Stimulated activated effector memory CD8-positive, alpha-beta T cell treated with anti-CD3 and anti-CD28 coated beads, Interleukin-12 subunit alpha, Interleukin-12 subunit beta, amount 100 ng/mL, for 72 hours (primary cell): Measurements from ENCODE around the gene PSORS1C2.
"Not testable (repeated sequence)": the region's sequence is repeated elsewhere in the genome, so short reads cannot be mapped to it uniquely, and the experiment has no call there.

Experiments used
- ATAC-seq: fragments of 150-1000 bp; cut with Tn5 transposase; 2 replicates; pipeline ENCODE4 v1.10.0; 2021
- DNase-seq, 2 donors: peaks; one replicate each; pipeline ENCODE4 v3.0.0; 2021 to 2022; ENCODE audit warnings: low spot score in 2 of 2
- H3K27ac Mint-ChIP-seq: one replicate; pipeline ENCODE4 v1.8.0; 2022; ENCODE audit warnings: mild to moderate bottlenecking, mixed read lengths
- H3K36me3 Mint-ChIP-seq: one replicate; pipeline ENCODE4 v1.8.0; 2022; ENCODE audit warnings: mild to moderate bottlenecking, mixed read lengths
- H3K4me1 Mint-ChIP-seq: one replicate; pipeline ENCODE4 v1.8.0; 2022; ENCODE audit warnings: mixed read lengths
- H3K4me3 Mint-ChIP-seq: one replicate; pipeline ENCODE4 v1.8.0; 2022; ENCODE audit warnings: mild to moderate bottlenecking, mixed read lengths
- H3K9me3 Mint-ChIP-seq: one replicate; pipeline ENCODE4 v1.8.0; 2022; ENCODE audit warnings: mixed read lengths

PSORS1C2 gene

DNA sequence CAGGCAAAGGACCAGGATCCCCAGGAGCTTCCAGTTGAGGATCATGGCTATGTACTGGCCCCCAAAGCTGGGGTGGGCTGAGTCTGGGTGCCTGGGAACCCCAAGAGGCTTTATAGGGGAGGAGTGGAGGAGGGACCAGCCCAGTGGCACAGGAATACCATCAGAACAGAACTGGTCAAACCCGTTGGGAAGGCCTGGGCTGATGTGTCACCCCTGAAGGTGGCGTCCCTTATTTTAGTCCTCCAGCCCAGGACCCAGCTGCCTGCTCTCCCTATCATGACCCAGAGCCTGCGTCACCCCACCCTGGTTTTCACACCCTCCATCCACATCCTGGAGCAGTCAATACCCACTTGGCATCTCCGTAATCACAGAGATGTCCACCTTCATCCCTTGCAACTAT is at the start of gene PSORS1C2:
TSS of gene PSORS1C2 (minus strand) at position 85 of the 400 bp plus-strand sequence. CDS start at position 45, 40 bp downstream.
- Mint-ChIP-seq H3K9me3 (no peaks in the 10 kb centered on the region), H3K27ac (peak within 1 kb of the TSS; percentile 79), H3K36me3 (no peaks in the 10 kb centered on the region), H3K4me3 (peak within 1 kb of the TSS; percentile 60), H3K4me1 (peaks cover 8% of the 10 kb centered on the region)
- no peak for DNase-seq
- ATAC-seq = no peak

DNA sequence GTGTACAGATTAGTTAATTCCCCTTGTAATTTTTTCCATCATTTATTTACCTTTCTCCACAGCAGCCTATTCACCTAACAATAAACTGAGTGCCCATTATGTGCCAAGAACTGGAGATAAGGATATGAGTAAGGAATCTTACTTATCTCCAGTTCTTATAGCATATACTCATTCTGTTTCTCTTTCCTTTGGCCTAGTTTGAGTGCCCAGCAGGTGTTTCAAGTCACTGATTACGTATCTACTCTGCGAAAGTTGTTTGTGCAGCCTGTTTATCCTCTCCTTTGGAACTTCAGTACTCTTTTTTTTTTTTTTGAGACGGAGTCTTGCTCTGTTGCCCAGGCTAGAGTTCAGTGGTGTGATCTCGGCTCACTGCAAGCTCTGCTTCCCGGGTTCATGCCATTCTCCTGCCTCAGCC is 48.9 kb upstream of the PSORS1C2 start:
- Mint-ChIP-seq H3K9me3 (no peaks in the 10 kb centered on the region), H3K27ac (no peak overlapping the region), H3K4me3 (no peak overlapping the region), H3K4me1 (peaks cover 12% of the 10 kb centered on the region), H3K36me3 (peaks cover 6% of the 10 kb centered on the region)
- DNase-seq = no peak
- no peak for ATAC-seq

DNA sequence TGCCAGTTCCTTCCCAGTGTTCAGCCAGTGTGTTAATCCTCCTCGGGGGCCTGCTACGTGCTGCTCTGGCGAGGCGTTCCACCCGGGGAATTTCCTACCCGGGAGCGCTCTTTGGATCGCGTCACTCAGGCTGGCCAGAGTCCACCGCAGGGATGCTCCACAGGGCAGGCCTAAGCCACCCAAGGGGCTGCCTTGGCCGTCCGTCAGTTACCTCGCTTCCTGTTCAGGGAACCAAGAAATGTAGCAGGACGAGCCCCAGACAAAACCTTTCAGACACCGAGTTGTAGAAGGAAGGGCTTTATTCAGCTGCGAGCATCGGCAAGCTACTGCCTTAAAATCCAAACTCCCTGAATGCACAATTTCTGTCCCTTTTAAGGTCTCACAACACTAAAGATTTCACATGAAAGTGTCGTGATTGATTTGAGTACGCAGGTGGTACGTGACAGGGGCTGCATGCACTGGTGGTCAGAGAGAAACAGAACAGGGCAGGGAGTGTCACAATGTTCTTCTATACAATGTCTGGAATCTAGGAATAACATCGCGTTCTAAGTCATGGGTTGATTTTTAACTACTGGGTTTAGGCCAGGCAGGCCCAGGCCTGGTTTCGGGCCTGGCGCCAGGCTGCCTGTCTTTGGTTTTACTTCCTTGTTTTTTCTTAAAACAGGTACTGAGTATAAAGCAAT is 47.3 kb upstream of the PSORS1C2 start:
- DNase-seq = no peak

DNA sequence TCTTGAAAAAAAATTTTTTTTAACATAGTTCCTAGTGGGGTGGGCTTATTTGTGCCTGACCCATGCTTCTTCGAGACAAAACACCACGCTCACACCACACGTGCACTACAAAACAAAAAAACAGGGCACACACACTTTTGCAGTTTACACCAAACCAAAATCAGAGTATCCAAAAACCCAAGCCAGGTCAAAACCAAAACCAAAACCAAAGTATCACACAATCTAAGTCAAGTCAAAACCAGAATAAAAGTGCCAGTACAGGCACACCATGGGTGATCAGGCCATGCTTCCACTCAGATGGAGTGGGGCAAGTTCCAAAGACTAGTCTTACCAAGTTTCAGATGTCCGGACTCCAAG is 46.8 kb upstream of the PSORS1C2 start:
- not testable (repeated sequence) for H3K9me3 Mint-ChIP-seq, DNase-seq, H3K36me3 Mint-ChIP-seq, H3K4me3 Mint-ChIP-seq
- ATAC-seq = peak; percentile 32
- peaks cover 12% of the 10 kb centered on the region for H3K4me1 Mint-ChIP-seq
- peak overlapping the region; percentile 73 for H3K27ac Mint-ChIP-seq

More for the DNA sequence above, 47.3 kb upstream of the PSORS1C2 start:
- Mint-ChIP-seq H3K36me3 (no peaks in the 10 kb centered on the region), H3K4me3 (no peak overlapping the region), H3K4me1 (peaks cover 12% of the 10 kb centered on the region), H3K27ac (peak overlapping the region; percentile 73), H3K9me3 (no peaks in the 10 kb centered on the region)
- no peak for ATAC-seq

DNA sequence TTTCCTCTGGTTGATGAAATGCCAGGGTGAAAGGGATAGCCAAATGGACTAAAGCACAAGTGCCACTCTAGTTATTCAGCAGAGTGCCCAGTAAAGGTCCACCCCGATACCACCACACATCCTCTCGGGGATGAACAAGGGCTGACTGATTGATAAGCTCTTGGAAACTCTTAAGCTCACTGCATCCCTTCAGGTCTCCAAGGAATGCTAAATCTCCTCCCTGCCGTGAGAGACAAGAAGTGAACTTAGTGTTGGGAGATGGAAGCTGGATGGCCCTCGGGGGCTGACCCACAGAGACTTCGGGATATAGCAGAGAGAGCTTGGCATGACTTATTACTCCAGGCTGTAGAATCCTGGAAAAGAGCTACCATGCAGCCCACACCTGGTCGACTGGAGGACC is 45.0 kb upstream of the PSORS1C2 start:
- not testable (repeated sequence) for DNase-seq, H3K9me3 Mint-ChIP-seq, H3K27ac Mint-ChIP-seq, H3K4me3 Mint-ChIP-seq, ATAC-seq, H3K36me3 Mint-ChIP-seq
- peaks cover 19% of the 10 kb centered on the region for H3K4me1 Mint-ChIP-seq

DNA sequence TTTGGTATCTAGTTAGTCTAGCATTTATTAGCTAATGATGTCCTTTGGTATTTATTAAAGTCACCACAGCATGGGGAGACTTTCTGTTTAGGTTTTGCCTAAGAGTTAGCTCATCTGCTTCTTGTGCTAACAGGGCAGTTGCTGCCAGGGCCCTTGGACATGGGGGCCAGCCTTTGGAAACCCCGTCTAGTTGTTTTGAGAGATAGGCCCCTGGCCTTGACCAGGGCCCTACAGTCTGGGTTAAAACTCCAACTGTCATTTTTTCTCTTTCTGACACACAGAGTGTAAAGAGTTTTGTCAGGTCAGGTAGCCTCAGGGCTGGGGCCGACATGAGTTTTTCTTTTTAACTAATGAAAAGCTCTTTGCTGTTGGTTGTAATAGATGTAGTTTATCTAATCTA is 44.4 kb upstream of the PSORS1C2 start:
- H3K4me3 Mint-ChIP-seq, H3K9me3 Mint-ChIP-seq, H3K36me3 Mint-ChIP-seq, ATAC-seq, H3K27ac Mint-ChIP-seq, DNase-seq: not testable (repeated sequence)
- H3K4me1 Mint-ChIP-seq = peaks cover 25% of the 10 kb centered on the region

DNA sequence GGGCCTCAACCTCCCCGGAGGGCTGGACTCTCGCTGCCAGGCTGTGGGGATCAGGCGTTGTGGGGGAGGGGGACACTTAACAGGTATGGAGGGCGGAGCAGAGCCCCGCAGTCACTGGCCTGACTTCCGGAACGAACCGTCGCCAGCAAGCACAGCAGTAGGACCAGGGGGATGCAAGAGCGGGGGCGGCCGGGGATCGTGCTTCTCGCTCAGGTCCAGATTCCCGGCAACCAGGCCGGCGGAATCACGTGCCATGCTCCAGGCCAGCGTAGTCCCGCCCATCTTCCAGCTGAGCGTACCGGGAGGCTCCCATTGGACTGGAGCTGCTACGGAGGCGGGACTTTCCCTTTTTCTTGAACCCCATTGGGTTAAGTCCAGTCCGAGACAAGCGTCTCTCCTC is 41.6 kb upstream of the PSORS1C2 start:
- Mint-ChIP-seq H3K27ac (peak overlapping the region; percentile 89), H3K4me3 (peak overlapping the region; percentile 76), H3K9me3 (no peaks in the 10 kb centered on the region), H3K4me1 (peaks cover 31% of the 10 kb centered on the region), H3K36me3 (no peaks in the 10 kb centered on the region)
- peak; percentile 35 to 73 for DNase-seq
- peak; percentile 87 for ATAC-seq

DNA sequence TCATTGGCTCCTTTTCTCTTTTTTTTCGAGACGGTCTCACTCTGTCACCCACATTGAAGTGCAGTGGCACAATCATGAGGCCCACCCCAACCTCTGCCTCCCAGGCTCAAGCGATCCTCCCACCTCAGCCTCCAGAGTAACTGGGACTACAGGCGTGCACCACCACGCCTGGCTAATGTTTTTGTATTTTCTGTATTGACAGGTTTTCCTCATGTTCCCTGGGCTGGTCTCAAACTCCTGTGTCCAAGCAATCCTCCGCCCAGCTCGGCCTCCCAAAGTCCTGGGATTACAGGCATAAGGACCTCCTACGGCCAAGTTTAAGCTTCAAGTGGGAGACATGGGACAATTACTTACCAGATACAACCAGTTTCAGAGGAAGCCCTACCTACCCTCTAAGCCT is 41.0 kb upstream of the PSORS1C2 start:
- DNase-seq (no peak), ATAC-seq (no peak)
- Mint-ChIP-seq H3K36me3 (no peaks in the 10 kb centered on the region), H3K4me1 (peaks cover 35% of the 10 kb centered on the region), H3K4me3 (peak overlapping the region; percentile 76), H3K9me3 (no peaks in the 10 kb centered on the region), H3K27ac (peak overlapping the region; percentile 89)

DNA sequence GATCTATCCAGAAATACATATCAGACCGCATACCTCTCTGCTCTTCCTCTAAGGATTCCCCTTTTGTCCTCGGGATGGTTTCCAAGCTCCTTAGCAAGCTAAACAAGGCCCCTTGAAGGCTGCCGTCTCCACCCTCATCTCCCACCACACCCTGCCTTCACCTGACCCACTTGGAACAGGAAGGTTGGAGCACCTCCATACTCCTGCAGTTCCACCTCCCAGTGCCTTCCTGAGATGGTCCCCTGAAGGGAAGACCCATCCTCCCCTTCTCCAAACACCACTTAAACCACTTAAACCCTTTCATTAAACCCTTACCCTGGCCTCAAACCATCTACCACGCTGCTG is 40.1 kb upstream of the PSORS1C2 start:
- H3K9me3 Mint-ChIP-seq = no peaks in the 10 kb centered on the region
- H3K36me3 Mint-ChIP-seq = no peaks in the 10 kb centered on the region
- no peak for DNase-seq
- H3K27ac Mint-ChIP-seq = peak overlapping the region; percentile 43
- peaks cover 35% of the 10 kb centered on the region for H3K4me1 Mint-ChIP-seq
- peak overlapping the region; percentile 32 for H3K4me3 Mint-ChIP-seq
- no peak for ATAC-seq

DNA sequence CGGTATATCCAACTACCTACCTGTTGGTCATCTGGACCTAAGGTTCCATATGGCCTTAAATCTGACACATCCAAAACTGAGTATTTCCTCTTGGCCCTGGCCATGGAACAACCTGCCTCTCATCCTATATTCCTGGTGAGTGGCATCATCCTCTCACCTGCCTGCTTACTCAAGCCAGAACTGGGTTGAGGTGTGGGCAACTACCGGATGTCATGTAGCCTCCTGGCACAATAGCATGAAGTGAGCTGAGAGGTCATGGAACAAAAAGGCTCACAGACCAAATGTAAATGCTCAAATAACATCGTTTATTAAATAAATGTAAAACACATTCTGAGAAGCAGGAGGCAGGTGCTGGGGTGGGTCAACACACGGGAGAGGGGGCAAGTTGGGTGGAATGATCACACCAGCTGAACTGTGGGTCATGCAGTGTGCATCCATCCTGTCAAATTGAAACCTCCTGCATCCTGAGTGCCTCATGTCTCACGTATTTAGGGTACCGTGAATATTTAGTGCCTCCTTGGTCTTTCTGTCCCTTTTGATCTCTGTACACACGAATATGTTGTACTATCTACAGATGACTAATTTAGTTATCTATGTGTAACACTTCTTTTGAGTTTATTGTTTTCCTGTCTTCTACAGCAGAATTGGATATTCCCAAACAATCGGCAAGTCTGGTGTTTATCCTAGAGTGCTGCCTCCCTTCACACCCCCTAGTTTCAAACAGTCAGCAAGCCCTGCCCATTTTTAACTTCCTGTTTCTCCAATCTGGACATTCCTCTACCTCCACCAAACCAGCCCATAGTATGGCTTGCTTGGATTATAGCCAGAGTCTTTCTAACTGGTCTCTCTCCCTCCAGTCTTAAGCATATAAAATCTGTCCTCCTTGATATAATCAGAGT is 39.5 kb upstream of the PSORS1C2 start:
- no peak for DNase-seq
- peaks cover 35% of the 10 kb centered on the region for H3K4me1 Mint-ChIP-seq
- H3K4me3 Mint-ChIP-seq = peak overlapping the region; percentile 32
- H3K27ac Mint-ChIP-seq = peak overlapping the region; percentile 43
- ATAC-seq = peak; percentile 80
- H3K36me3 Mint-ChIP-seq = no peaks in the 10 kb centered on the region
- no peaks in the 10 kb centered on the region for H3K9me3 Mint-ChIP-seq

DNA sequence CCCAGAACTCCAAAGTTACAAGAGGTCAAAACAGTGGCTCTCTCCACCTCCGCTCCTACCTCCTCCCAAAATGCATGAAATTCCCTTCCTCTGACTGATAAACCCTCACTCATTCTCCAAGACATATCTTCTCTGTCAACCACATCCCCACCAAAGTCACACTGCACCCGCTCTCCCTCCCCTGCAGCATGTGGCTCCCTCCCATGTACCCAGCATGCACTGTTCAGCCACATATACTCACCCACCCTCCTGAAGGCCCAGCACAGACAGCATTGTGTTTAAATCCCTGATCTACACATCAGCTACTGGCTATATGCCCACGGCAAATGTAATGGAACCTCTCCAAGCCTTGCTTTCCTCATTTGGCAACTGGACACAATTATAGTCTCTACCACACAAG is 37.1 kb upstream of the PSORS1C2 start:
- peaks cover 35% of the 10 kb centered on the region for H3K4me1 Mint-ChIP-seq
- no peak overlapping the region for H3K4me3 Mint-ChIP-seq
- H3K27ac Mint-ChIP-seq = peak overlapping the region; percentile 69
- DNase-seq (no peak), ATAC-seq (no peak)
- H3K36me3 Mint-ChIP-seq = no peaks in the 10 kb centered on the region
- no peaks in the 10 kb centered on the region for H3K9me3 Mint-ChIP-seq

DNA sequence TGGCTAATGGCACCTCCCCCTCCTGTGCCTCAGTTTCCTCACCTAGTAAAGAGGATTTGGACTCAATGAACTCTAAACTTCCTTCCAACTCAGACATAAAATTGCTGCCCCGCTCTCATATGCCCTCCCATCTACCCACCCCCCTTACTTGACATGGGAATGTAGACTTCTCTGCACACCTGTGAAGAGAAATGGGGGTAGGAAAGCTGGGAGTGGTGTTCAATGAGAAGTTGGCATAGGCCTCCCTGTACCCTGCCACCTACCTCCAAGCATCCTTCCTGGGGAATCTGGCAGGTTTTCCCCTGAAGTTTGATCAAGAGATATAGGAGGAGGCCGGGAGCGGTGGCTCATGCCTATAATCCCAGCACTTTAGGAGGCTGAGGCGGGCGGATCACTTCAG is 35.5 kb upstream of the PSORS1C2 start:
- peaks cover 34% of the 10 kb centered on the region for H3K4me1 Mint-ChIP-seq
- no peak overlapping the region for H3K27ac Mint-ChIP-seq
- no peaks in the 10 kb centered on the region for H3K9me3 Mint-ChIP-seq
- no peak for ATAC-seq
- H3K4me3 Mint-ChIP-seq = no peak overlapping the region
- no peaks in the 10 kb centered on the region for H3K36me3 Mint-ChIP-seq
- DNase-seq = no peak

DNA sequence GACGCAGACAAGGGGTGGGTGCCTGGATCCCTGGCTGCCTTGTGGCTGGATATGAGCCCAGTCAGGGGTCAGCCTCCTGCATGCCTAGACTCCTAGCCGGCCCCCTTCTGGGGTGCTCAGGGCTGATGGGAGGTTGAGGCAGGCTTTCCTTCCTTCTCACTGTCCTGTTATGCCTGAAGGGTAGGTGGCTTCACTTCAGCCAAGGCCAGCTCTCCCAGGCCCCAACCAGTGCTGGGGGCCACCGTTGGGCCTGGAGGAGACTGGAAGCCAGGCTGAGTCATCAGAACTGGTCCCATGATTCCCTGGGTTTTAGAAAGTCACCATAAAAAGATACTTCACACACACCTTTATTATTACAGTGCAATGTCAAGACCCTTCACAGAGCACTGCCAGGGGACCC is 34.5 kb upstream of the PSORS1C2 start:
- Mint-ChIP-seq H3K36me3 (no peaks in the 10 kb centered on the region), H3K4me1 (peaks cover 24% of the 10 kb centered on the region), H3K4me3 (no peak overlapping the region), H3K27ac (no peak overlapping the region), H3K9me3 (no peaks in the 10 kb centered on the region)
- ATAC-seq = no peak
- no peak for DNase-seq

DNA sequence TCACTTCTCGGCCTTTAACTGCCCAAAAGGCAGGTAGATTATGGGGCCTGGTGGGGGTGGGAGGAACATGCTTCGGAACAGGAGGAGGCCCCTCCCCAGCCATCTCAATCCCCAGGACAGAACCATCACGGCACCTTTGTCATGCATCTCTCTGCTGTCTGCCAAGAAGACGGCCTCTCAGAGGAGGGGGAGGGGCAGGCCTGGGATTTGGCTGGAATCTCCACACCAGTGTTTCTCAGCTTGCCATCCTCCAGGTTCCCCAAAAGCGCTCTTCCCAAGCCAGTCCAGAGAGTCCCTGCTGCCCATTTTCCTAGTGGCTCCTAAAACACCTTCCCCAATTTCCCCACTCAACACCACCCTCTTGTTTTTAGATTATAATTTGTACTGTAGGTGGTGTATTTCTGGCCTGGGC is 34.1 kb upstream of the PSORS1C2 start:
- H3K4me3 Mint-ChIP-seq = no peak overlapping the region
- DNase-seq = no peak
- no peaks in the 10 kb centered on the region for H3K9me3 Mint-ChIP-seq
- H3K27ac Mint-ChIP-seq = no peak overlapping the region
- H3K4me1 Mint-ChIP-seq = peaks cover 20% of the 10 kb centered on the region
- no peaks in the 10 kb centered on the region for H3K36me3 Mint-ChIP-seq
- ATAC-seq = no peak

DNA sequence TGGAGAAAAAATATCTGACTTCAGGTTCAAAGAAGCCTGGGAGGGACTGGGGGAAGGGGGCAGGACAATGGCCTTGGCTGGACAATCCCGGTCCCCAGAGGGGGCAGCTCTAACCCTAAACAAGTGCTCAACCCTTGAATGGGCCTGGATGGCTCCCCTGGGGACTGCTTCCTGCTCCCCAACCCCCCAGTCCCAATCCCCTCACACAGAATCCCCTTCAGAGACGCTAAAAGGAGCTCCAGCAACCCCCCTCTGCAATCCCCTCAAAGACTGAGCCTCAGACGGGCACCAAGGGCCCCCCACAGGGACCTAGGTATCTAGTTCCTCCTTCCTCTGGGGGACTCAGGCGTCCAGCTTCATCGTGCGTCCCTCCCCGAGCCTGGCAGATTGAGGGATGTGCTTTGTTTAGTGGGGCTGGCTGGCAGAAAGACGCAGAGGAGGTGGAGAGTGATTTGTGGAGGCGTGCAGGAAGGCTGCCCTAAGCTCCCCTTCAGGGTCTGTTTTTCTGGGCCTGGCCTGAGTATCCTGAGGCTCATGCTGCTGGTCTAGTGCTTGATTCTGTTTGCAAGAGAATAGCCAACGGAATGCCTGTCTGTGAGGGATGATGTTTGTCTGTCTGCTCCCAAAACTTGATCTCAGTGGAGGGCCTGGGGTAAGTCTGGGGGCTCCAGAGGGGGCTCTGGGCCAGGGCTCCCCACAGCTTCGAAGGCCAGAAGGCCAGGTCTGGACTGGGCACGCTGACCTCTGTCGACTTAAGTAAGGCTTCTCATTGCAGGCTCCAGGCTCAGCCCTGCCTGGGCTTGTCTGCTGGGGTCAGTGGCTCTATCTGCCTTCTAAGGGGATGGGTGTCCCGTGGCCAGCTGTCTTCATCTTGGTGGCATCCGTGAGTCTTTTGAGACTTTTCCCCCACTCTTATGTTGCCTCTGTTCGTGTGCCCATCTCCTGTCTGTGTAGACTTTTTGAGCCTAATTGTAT is 33.4 kb upstream of the PSORS1C2 start:
- Mint-ChIP-seq H3K27ac (peak overlapping the region; percentile 6), H3K36me3 (no peaks in the 10 kb centered on the region), H3K4me3 (no peak overlapping the region), H3K4me1 (peaks cover 13% of the 10 kb centered on the region), H3K9me3 (no peaks in the 10 kb centered on the region)
- no peak for DNase-seq
- ATAC-seq = no peak
